ENCODE results near the gene RNF123.

GRCh38 chr3:49729966-49730609 is 40.7 kb downstream of the RNF123 start:
- TF ChIP-seq CTCF (IDR thresholded peaks at IDR 0.05) = no peak
- TF ChIP-seq POLR2A (IDR thresholded peaks at IDR 0.05) = no peak

All from right lobe of liver (tissue), 4 donors.